GM21360 (cell line): Measurements from ENCODE around the gene FLRT1.

Experiments
- ATAC-seq: cut with Tn5 transposase; IDR thresholded peaks from one replicate; pipeline ENCODE4 v1.9.1; 2021; ENCODE audit warnings: mild to moderate bottlenecking, moderate library complexity; ENCODE audit not compliant: unreplicated experiment

FLRT1 gene

DNA sequence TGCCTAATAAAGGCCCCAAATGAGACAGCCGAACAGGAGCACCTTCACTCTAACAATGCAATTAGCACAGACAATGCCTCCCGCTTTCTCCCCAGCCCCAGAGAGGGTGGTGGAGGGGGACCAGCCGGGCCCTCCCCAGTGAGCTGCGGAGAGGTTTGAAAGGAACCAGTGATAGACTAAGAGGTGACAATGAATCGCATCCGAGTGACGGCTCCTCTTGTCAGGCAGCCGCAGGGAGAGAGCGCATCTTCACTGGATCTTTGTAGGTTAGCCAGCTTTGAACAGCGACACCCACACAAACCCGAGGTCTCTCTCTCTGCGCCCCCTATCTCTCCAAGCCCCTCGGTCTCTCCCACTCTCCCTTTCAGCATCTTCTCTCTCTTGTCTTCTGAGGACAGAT lies 28.0 kb downstream of the FLRT1 start:
- ATAC-seq, result no peak

DNA sequence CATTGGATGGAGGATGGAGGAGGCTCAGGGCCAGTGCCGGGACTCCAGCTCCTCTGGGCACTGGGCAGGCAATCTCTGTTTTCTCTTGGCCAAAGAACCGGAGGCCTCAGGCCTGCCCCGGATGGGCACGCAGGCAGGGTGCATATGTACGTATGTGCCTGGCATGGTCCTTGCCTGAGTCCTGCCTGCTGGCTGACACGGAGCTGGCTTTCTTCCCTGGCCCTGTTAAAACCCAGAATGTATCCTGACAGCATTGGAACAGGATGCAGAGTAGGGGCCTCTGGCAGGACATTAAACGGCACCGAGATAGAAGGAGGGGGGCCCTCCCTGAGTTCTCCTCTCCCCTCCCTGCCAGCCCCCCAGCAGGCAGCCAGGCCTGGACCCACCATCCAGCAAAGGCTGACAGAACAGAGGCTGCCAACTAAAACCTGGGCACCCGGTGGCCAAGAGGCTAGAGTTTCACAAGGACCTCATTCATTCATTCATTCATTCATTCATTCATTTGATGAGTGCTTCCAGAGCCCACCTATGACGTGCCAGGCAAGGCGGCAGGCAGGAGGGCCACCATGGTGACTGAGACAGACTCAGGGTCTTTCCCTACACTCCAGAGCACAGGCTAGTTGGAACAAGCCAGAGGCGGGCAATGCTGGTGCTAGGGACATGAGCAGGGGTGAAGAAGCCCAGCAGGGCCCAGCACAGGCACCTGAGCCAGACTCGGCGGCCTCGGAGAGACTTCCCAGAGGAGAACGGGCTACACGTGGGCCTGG lies 28.8 kb downstream of the FLRT1 start:
- ATAC-seq, result no peak

DNA sequence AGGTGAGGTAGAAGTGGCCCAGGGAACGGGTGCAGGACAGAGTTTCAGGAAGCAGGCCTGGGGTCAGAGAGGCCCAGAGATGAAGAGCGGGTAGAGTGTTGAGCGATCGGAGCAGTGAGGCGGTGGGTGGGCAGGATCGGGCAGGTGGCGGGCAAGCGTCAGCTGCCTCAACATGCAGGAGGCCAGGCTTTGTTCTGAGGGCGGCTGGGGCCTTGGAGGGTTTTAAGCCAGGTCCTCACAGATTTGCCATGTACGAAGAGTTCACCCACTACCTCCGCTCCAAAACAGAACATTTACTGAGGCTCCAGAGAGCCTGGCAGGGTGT lies 29.4 kb downstream of the FLRT1 start:
- no peak for ATAC-seq

GRCh38 chr11:64065712-64066111 lies 30.0 kb downstream of the FLRT1 start:
- no peak for ATAC-seq

- no peak for ATAC-seq
These were observed 31.7 kb downstream of the FLRT1 start for GRCh38 chr11:64067230-64067993.

DNA sequence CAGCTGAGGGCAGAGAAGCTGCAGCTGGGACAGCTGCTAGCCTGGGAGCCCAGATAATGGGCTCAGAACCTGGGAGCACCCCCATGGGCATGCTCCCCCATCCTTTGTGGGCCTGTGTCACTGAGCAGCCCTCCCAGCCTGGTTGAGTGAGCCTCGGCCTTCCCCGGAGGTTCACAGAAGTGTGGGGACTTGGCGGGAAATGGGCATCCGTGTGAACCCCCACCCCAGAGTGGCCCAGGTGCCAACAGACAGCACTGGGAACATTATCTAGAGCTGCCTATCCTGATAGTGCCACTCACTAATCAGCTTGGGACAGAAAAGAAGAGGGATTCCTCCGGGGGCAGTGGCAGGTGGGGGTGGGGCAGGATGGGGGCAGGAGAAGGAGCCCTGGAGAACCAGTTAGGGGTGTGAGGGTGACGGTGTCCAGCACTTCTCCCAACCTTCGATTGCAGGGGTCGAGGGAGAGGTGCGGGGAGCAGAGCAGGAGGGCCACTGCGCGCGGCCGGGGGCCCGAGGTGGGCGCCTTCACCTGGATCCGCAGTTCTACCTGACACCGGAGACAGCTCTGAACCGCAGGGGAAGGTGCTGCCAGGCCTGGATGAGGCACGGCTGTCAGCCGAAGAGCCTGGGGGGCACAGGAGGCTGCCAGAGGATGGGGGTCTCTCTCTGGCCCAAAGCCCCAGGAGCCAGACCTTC lies 33.1 kb downstream of the FLRT1 start:
- ATAC-seq, result no peak

GRCh38 chr11:64069401-64070313 lies 33.9 kb downstream of the FLRT1 start:
- no peak for ATAC-seq

GRCh38 chr11:64070314-64070681 lies 34.6 kb downstream of the FLRT1 start:
- no peak for ATAC-seq

GRCh38 chr11:64071849-64072248 lies 36.1 kb downstream of the FLRT1 start:
- ATAC-seq, result no peak

GRCh38 chr11:64072403-64072802 lies 36.7 kb downstream of the FLRT1 start:
- no peak for ATAC-seq

- no peak for ATAC-seq
These were observed 37.1 kb downstream of the FLRT1 start for GRCh38 chr11:64072871-64073270.

DNA sequence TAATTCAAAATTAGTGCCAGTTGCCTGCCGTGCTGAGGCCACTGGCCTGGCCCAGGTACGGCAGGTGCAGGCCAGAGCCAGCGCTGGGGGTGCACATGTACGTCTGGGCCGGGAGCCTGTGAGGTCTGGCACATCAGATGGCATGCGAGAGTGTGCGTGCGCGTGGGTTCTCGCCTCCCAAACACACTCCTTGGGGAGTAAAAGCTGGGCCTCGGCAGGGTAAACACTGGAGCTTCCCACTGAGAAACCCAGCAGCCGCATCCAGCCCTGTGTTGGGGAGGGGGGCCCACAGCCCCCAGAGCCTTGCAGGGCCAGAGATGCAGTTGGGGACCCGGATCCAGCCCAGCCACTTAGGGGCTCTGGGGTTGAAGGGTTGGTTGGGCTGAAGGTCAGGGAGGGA lies 37.8 kb downstream of the FLRT1 start:
- ATAC-seq, result no peak

DNA sequence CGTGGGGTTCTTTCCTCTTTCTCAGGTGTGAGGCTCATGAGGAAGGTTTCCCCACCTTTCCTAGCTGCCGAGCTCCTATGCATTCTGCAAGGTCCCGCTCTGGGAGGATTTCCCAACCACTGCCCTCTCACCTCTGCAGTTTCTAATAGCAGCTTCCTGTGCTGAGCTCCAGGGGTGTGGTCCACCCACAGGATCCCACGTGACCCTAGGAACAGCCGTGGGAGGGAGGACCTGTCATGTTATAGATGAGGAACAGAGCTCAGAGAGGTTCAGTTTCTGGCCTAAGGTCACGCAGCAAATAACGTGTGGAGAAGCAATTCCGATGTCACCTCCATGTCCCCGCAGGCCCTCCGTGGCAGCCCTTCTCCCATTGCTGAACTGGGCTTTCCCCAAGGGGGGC lies 38.5 kb downstream of the FLRT1 start:
- ATAC-seq, result no peak

DNA sequence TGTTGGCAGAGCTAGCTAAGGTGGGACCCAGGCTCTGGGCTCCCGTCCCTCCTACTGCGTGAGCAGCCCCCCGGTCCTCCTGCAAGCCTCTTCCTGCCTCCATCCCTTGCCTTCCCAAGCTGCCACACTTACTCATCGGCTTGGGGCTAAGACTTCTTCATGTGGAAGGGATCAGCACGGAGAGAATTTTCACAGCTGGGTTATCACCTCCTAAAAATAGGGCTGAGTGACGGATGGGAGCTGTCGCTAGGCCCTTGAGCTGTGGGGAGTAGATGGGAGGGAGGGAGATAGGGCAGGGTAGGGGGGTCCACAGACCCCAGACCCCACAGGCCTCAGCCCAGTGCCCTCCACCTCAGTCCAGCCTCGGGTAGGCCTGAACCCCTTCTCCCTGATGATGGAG lies 41.0 kb downstream of the FLRT1 start:
- no peak for ATAC-seq

DNA sequence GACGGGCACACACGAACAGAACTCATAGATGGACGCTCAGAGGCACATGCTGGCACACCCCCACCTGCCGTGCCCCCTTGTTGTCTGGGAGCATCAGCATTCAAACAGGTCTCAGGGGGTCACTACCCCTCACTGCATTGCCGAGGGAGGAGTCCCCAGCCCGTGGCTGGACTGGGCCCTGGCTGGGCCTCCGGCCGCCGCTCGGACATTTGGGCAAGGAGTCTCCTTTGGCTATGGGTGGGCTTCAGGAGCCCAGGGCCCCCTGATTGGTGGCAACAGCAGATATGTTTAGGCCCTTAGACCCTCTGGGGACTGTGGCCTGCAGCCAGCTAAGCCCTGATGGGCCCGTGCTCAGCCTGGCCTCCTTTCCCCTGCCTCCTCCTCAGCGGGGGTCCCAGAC lies 41.9 kb downstream of the FLRT1 start:
- no peak for ATAC-seq

- ATAC-seq, result no peak
These were observed 42.6 kb downstream of the FLRT1 start for GRCh38 chr11:64078284-64078683.

DNA sequence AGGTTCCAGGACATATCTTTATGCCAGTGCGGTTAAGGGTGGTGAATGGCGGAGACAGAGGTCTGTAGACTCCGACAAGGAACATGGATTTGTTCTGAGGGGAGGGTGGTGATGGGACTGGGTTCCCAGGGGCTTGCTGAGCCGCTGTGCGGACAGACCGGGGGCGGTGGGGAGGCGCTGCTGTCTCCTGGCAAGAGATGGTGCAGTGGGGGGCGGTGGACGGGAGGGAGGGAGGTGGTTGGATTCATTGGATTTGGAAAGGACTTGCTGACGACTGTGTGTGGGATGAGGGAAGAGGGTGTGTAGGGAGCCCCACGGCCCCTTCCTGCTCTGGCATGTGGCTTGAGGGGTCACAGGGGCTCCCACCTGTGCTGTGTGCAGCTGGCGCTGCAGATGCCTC lies 43.2 kb downstream of the FLRT1 start:
- ATAC-seq, result no peak

- no peak for ATAC-seq
These were observed 44.7 kb downstream of the FLRT1 start for GRCh38 chr11:64080390-64080789.

GRCh38 chr11:64081745-64082442 lies 46.2 kb downstream of the FLRT1 start:
- no peak for ATAC-seq

DNA sequence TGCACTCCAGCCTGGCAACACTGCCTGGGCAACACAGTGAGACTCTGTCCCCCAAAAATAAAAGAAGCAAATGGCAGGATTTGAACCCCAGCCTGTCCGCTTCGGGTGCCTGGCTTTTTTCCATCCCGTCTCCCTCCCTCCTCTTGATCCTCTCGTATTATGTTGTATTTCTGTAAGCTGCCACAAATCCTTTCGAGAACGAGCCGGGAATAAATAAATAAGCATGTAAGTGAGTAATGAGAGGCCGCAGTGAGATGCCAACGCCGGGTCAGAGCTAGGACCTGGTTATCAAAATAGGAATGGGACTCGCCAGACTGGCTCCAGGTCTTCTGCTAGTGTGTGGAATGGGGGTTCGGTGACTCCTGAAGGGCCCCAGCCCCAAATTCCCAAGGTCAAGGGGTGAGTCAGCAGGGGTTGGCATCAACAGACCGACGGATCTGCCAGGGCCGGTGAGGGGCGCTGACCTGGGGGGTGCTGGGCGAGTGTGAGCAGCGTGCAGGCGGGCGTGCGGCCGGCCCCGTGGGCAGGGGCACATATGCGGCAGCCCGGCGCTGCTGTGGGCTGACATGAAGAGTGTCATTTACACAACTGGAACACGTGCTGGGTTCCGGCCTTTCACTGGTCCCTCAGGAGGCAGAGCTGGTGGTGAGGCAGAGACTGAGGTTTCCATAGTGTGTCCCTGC lies 47.8 kb downstream of the FLRT1 start:
- no peak for ATAC-seq
